Ammon's horn (tissue), 1 donor: ENCODE data around the gene TENM4.
A peak's percentile ranks its signal among the peaks of the same experiment; 100 is the strongest.

Source experiments
- DNase-seq: peaks from one replicate; pipeline ENCODE4 v3.0.0-alpha.2; 2016; ENCODE audit warnings: low spot score

Gene TENM4

DNA sequence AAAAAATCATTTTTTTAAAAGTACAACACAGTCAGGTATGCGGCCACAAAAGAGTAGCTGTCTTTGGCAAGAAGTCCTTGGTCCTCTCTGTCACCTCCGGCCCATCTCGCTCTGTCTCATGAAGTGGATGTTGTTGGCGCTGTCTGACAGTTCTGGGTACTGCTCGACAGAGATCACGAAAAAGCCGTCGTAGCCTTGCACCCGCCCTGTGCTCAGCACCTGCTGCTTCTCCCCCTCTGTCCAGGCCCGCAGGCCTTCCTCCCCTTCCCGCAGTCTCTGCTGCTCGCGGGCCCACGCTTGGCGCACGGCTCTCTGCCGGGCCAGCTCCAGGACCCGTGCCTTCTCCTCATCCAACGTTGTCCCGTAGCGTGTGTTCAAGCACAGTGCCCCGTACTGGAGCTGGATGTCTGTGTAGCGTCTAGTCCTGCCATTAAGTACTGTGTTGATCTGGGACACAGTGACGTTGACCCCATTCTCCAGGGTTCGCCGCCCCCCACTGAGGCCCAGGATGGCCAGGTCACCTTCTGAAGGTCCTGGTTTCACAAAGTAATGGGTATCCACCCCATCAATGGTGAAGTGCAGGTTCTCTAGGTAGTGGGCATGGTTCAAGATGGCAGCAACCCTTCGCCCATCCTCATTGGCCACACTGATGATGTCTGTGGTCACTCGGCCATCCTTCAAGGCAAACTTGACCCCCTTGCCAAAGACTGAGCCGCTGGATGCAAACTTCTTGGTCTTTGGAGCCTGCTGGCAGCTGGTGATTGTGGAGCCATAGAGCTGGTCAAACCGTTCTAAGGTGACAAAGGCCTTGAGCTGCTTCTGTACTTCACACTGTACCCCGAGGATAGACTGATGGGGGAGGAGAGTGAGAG is 782.6 kb downstream of the TENM4 start:
- no peak for DNase-seq

DNA sequence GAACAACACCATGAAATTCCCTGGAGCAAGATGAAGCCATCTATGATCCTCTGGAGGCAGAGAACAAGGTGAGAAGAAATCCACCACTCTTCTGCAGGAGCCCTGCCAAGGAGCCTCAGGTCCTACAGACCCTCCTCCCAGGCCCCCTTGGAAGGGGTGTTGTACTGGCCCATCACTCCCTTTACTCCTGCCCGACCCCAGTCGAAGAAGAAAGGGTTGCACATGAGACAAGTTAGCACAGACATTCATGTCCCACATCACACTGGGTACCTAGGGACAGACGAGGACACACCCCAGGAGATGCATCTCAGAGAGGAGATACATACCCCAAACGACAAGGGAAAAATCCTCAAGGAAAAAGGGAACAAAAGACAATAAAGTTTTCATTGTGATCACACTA is 783.4 kb downstream of the TENM4 start:
- DNase-seq, result no peak

DNA sequence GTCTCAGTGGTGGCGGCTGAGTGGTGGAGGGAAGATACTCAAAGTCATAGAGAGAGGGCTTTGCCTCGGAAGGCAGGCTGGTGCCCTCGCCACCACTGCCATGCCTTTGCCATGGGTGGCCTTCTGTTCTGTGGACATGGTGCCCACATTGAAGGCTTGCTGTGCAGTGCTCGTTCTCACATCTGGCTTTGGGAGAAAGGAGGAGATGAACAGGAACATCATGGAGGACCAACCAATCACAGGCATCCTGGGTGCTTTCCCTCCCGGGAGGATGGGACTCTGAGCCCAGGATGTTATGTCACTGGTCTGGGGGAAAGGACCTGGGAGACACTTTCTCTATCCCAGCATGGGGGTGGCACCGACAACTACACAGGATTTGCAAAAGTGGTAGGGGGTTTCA is 783.8 kb downstream of the TENM4 start:
- DNase-seq, result no peak

DNA sequence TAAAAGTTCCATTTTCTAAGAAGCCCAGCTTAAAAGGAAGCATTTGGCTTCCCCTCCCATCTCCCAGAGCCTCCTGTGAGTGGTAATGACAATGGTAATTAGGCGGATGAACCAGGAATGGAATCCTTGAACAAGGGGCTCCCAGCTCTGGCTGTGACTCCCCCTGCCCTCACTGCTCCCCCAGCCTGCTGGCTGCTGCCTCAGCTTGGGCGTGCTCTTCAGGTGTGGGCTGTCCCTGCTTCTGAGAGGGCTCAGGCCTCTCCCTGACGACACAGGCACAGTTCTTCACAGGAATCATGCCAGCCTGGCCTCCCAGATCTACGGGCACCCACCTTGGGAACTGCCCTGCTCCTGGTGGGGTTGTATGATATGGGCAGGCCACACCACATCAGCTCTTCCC is 784.5 kb downstream of the TENM4 start:
- no peak for DNase-seq

DNA sequence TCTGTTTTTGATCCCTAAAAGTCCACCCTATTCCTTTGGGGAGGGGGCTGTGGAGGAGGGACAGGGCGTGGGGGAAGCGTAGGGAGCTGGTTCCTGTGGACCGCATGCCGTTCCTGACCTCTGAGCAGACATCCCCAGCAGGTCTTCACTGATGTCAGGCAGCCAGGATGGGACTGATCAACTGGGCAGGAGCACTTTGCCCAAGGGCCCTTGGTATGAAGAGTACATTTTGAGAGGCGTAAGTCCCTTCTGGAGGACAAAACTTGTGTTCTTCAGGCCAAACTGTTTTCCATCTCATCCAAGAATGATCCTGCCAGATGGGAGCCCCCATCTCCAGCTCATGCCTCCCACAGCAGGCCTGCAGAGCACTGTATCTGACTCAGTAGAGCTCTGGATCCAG is 785.3 kb downstream of the TENM4 start:
- no peak for DNase-seq

DNA sequence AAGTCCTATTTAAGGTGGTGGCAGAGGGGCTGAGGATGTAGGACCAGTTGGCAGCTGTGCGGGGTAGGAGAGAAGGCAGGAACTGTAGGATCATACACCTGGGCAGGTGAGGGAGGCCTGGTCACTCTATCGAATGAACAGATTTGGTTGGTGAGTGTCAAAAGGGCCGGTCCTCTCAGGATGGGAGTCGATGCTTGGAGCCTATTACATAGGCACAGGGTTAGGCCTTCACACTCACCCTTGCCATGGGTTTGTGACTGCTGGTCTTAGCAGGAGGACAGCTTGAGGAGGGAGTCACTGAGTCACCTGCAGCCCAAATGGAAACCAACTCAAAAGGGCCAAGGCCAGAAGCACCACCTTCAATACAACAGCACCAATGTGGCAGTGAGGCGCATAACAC is 786.0 kb downstream of the TENM4 start:
- no peak for DNase-seq

DNA sequence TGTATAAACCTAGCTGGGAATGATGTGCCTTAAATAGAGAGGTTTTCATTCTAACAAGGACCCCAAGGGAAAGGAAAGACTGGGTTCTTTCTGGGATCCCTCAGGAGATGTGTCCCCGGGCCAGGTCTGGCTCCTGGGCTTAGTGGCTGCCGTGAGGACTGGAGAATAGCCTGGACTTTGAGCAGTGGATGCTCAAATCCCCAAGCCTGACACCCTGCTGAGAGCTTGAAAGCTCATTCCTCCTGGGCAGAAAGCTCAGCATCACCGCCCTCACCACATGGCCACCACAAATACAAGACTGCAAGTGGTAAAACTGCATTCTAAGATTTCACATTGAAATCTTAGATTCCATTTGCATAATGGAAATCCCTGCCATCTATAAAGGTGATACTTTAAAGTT is 786.8 kb downstream of the TENM4 start:
- DNase-seq, result no peak

DNA sequence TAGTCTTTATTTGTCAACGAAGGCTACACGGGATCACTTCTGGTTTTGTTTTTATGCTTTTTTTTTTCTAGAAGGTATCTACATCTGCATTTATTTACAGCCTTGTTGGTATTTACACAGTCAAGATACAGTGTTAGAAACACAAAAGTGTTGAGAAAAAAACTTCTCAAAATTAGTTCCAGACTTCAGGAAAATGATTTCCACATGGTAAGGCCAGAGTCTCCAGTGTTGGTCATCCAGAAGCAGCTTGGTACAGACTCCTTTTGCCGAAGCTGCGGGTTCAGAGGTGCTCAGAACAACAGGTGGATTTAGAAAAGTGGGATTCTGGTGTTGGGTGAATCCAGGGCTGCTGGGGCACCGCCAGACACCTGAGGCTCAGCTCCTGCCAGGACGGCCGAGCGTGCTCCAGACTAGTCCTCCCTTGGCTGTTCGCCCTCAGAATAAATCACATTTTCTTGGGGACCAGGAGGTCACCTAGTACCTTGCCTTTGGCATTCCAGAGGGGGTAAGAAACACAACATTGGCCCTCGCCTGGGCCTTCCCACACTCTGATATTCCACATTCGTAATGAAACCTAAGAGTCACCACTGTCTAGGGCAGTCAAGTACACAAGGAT is 787.4 kb downstream of the TENM4 start:
- DNase-seq, result no peak

DNA sequence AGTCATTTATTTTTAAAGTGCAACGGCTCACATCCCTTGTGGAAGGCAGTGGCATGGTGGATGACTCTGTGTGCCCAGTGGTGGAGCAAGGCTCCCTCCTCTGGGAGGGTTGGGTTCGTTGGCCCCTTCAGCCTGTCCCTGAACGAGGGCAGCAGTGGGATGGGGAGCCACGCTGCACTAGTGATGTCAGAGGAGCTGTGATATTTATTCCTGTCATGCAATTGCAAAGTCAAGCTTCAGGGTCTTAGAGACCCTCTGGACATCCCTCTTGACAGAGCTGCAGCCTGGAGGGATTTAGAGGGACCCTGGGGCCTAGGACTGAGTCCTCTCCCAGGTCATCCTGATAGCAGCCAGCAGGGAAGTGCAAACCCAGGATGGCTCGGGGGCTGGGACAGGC is 788.0 kb downstream of the TENM4 start:
- DNase-seq, result no peak

DNA sequence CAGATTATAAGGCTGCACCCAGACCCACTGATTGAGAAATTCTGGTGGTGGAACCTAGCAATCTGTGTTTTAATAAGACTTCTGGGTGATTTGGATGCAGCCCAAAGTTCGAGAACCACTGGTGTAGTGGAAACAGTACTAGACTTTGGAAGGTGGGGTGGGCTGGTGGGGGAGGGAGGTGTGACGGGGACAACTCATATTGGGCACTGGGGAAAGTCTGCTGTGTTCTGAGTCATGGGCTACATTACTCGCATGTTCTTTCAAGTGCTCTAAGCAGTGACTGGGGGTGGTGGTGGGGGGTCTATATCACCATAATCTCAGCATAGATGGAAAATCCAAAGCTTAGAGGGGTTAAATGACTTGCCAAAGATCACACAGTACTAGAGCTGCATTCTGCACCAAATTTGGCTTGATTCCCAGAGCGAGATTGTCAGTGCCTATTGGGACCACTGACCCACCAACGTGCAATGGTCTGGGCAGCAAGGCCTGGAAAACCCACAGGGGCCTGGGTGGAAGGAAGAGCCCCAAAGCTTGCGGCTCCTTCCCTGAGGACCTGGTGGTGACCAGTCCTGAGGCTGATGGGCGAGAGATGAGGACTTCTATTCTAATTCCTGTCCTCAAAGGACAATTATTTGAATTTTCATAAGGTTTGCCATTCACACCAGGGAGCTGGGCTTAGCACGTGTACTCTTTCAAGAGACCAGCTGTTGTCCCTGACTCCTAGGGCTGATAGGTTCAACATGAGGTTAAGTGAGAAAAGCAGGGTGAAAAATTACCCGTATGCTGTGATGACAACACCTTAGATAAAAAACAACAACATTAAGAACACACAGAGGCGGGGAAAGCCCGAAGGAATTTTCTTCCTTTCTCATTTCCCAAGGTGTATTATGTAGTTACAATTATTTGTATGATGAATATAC is 788.6 kb downstream of the TENM4 start:
- no peak for DNase-seq

DNA sequence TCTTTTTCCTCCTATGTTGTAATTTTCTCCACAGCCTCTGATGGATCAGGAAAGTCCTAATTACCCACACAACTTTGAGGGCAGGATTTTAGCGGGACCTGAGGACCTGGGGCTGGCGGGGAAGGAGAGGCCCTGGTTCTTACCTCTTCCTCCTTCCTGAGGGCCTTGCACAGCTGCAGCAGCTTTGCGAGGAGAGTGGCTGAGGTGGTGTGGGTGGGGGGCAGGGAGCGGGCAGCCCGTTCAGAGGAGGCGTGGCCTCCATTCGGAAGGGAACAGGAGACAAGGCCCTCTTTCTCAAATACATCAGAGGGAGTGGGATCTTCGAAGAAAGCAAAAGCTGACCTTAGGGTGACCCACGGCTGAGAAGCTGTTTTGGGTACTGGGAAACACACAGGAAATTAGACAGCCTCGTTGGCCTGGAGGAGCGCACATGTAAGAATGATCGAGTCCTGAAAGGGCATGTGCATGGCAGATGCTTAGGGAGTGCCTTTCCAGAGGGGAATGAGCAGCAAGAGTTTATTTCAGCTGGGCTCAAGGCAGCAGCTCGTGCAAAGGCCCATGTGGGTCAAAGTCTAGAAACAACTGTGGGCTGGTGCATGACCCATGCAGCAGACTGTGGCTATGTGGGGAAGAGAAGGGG is 789.6 kb downstream of the TENM4 start:
- DNase-seq, result no peak

DNA sequence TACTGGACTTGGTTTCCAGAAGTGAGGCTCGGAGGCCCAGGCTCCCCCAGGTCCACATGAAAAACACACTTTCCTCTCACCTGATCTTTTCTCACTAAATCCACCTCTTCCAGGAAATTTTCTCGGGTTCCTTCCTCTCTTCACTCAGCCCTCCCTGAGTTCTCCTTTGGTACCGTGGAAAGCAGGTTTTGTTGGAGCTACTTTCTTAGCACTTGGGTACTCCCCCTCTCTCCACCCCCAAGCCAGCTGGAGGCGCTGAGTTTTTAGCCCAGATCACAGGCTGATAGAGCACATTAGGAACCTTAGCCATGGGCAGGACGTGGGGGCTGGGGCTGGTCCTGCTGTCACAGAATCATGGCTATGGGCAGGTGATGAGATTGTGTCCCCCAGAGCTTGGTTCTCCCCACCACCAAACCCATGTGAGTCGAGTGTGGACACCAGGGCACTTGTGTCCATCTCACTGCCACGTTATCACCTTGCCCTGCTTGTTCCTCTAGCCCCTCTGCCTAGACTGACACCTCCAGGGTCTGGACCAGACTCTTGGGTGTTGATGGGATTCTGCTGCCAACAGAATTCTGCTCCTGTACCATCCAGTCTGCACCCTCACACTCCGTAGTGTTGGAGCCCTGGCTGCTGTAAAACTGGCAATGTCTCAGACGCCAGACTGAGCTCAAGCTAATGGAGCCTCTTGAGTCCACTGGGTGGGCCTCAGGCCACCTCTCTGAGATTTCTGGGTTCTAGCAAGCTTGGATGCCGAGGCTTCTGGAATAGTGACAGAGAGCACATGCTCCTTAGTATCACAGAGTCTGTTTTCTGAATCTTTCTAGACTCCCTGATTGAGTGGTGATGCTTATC is 791.2 kb downstream of the TENM4 start:
- no peak for DNase-seq

DNA sequence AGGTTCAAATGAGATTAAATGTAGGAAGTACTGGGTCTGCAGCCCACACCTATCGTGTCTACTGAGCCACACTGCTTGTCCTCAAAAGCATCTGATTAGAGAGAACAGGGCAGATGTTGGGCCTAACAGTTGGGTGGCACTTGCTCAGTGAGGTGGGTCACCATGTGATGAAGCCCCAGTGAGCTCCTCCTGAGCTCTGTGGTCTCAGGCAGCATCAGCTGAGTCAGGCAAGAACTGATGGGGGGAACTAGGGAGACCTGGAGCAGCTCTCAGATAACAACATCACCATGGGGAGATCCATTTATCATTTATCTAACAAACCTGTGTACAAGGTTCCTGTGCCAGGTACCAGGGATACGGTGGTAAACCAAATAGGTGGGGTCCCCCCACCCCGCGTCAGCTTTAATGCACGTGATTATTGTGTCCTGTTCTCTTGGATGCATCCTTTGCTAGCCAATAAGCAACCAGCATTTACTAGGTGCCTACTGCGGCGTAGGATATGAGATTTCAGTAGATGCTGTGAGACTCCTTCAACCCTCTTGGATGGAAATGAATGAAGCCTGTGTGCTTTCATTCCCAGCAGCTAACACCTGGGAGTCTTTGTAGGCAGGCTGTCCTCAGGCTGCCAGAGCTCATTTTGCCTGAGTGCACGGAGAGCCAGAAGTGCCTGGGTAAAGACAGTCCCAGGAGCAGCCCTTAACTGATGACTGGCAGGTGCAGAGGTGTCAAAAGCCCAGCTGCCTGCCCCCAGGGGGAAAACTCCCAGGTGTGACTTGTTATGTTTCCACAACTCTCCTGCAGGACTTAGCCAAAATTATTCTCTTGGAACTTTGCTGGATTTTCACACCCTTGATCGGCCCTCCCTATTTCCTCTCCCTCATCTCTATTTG is 792.6 kb downstream of the TENM4 start:
- DNase-seq, result no peak

DNA sequence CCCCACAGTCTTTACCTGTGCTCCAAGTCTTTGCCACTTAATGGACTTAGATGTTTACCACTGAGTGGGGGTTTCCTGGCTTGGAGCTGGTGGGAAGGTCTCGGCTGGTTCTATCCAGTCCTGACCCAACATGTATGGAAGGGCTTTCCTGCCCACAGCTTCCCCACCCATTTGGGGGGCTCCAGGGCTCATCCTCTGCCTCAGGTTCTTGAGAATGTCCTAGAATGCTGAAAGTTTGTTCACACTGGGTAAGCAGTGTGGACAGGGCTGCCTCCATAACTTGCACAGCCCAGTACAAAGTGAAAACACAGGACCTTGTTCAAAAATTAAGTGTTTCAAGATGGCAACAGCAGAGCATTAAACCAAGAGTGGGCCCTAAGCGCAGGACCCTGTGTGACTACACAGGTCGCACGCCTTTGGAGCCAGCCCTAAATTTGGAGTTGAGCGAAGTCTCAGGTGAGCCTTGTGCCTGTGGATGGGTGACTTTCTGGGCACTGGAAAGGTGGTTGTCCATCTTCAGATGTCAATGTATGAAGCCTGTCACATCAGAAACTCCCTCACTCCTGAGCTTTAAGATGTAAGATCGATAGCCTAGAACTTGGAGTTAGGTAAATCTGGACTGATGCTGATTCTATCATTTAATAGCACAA is 793.4 kb downstream of the TENM4 start:
- no peak for DNase-seq

DNA sequence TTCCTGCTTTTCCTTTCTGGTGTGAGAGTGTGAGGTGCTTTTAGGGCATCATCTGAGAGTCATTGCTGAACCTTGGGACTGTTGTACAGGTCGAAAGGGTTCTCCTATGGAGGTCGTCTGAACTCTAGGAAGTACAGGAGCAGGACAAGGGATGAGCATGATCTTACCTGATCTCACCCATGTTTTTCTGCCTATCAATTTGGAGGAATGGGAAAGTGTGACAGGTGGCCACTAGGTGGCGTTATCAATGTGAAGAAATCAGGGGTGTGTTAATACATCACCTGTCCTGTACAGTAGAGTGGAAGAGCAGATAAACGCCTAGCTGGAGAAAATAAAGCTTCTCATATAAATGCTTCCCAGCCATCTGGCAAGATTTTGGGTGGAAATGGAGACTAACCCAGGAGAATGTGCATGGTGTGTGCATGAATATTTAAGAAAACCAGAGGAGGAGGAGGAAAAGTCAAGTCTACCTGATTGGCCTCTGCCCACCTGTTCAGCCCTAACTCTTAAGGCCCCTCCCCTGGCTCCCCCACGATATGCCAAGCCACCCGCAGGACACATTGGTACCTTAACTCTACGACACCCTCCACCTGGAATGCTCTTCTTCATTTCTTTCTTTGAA is 794.2 kb downstream of the TENM4 start:
- no peak for DNase-seq

DNA sequence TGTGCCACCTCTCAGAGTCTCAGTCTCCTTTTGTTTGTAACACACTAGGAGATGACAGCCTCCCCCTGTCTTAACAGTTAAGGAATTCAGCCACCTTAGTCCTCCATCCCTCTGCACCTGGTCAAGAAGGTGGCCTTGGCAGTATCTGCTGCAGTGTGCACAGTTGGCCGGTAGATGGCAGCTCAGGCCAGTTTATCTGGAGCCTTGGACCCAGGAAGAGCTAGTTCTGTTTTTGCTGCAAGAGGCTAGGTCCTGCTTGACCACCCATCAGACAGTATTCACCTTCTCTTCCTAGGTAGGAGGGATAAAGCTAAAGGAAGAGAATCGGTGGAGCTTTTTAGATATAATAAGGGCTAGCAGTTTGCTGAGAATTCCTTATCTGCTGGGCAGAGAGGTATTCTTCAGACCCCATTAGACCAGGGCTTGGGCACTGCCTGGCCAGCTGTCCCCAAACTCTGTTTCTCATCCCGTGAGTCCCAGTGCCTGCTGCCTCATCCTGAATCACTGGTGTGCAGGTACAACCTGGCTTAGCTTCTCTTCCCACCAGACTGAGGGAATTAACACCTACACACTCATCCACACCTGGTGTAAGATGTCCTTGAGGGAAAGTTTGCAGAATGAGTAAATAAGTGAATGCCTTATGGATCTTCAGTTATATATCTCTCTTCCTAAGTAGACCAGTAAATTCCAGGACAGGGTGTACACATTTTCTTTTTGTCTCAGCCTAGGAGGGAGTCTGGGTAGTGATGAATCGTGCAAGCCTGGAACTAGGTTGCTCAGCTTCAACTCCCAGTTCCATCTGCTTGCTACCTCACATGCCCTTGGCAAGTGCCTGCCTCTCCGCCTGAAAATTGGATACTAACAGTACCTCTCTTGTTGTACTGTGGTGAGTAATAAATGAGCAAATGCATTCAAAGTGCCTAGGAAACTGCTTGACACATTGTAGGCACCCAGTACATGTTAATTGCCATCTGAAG is 795.3 kb downstream of the TENM4 start:
- peak; percentile 80 for DNase-seq

DNA sequence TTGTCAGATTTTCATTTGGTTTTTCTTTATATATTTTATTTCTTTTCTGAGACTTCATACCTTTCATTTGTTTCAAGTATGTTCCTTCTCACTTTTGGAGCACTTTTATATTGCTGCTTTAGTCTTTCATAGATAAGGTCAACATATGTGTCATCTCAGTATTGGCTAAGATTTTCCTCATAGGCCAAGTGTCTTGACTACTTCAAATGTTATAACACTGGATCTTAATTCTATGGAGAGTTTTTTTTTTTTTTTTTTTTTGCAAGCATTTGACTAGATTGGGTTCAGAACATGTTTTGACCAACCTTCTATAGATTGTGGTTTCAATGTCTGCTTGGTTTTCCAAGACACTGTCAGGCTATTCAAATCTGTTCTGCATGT is 797.2 kb downstream of the TENM4 start:
- DNase-seq, result no peak
